ENCODE data around the gene TPSD1.
"Not testable (repeated sequence)": the region's sequence is repeated elsewhere in the genome, so short reads cannot be mapped to it uniquely, and the experiment has no call there.

The TPSD1 gene

GRCh38 chr16:1221628-1222552, 34.0 kb upstream of the TPSD1 start:
- no peak for DNase-seq

- DNase-seq, result no peak
These were observed 33.1 kb upstream of the TPSD1 start for GRCh38 chr16:1222553-1223354.

GRCh38 chr16:1223355-1224214, 32.3 kb upstream of the TPSD1 start:
- no peak for DNase-seq

GRCh38 chr16:1224558-1224957, 31.3 kb upstream of the TPSD1 start:
- DNase-seq, result no peak

- no peak for DNase-seq
These were observed 30.8 kb upstream of the TPSD1 start, which contains the start of gene TPSG1 for GRCh38 chr16:1225051-1225451. Gene TPSG1, minus strand, starts transcription at chr16:1225268. Its CDS starts 16 bp downstream, at chr16:1225252.

- not testable (repeated sequence) for DNase-seq
These were observed 30.0 kb upstream of the TPSD1 start for GRCh38 chr16:1225728-1226311.

- DNase-seq, result not testable (repeated sequence)
These were observed 29.2 kb upstream of the TPSD1 start for GRCh38 chr16:1226692-1227091.

GRCh38 chr16:1228227-1228626, 27.6 kb upstream of the TPSD1 start:
- not testable (repeated sequence) for DNase-seq

GRCh38 chr16:1229476-1229875, 26.4 kb upstream of the TPSD1 start:
- not testable (repeated sequence) for DNase-seq

- DNase-seq, result not testable (repeated sequence)
These were observed 25.8 kb upstream of the TPSD1 start, which contains the start of gene TPSB2 for GRCh38 chr16:1230084-1230470. Gene TPSB2, minus strand, starts transcription at chr16:1230184. Its CDS starts 233 bp downstream, at chr16:1229951.

- DNase-seq, result not testable (repeated sequence)
These were observed 25.2 kb upstream of the TPSD1 start for GRCh38 chr16:1230471-1231212.

GRCh38 chr16:1231301-1231700, 24.6 kb upstream of the TPSD1 start:
- not testable (repeated sequence) for DNase-seq

- not testable (repeated sequence) for DNase-seq
These were observed 23.7 kb upstream of the TPSD1 start for GRCh38 chr16:1232049-1232748.

- not testable (repeated sequence) for DNase-seq
These were observed 19.2 kb upstream of the TPSD1 start for GRCh38 chr16:1236659-1237058.

- DNase-seq, result no peak
These were observed 17.9 kb upstream of the TPSD1 start for GRCh38 chr16:1237990-1238389.

GRCh38 chr16:1238909-1239308, 17.0 kb upstream of the TPSD1 start:
- not testable (repeated sequence) for DNase-seq

- DNase-seq, result not testable (repeated sequence)
These were observed 16.3 kb upstream of the TPSD1 start for GRCh38 chr16:1239575-1239974.

GRCh38 chr16:1240436-1240835, 15.4 kb upstream of the TPSD1 start, which contains the start of gene TPSAB1:
Gene TPSAB1, plus strand, starts transcription at chr16:1240705. Its CDS starts 234 bp downstream, at chr16:1240939.
- DNase-seq, result not testable (repeated sequence)

- DNase-seq, result not testable (repeated sequence)
These were observed 14.8 kb upstream of the TPSD1 start for GRCh38 chr16:1241081-1241480.

- not testable (repeated sequence) for DNase-seq
These were observed 12.5 kb upstream of the TPSD1 start for GRCh38 chr16:1243363-1243762.

Data from DMS 273 treated with DMSO at 0.1 percent for 48 hours (cell line).